Left ventricle myocardium superior (tissue), 1 donor: ENCODE measurements around the gene MTHFD2L. TPM values are rescaled to one million over a fixed set of nuclear protein-coding genes. Genes with fewer than 3 reads are reported as not detected.

Experiments
- total RNA-seq: library from RNA; stranded (reverse); fragmentation: NEBNext Ultra II Directional; extraction: Animal tissue kit (Norgen Biotek cat#: 25700); gene quantifications from one replicate; pipeline ENCODE4 v1.2.1, GENCODE V29; 2021
- donor health status: DM: no; HTN: yes; CAD: no; lungs with severe emphysema.

MTHFD2L gene
- total RNA-seq, 1 donor from 2014 or later, result 8.5 TPM

Other genes with a start within 250 kb of the MTHFD2L start
- not detected for gene PF4, start 176.1 kb upstream of the MTHFD2L start, total RNA-seq
- gene PPBP, start 169.9 kb upstream of the MTHFD2L start, total RNA-seq, result 0.74 TPM
- not detected for gene CXCL5, start 159.4 kb upstream of the MTHFD2L start, total RNA-seq
- gene CXCL3, start 119.4 kb upstream of the MTHFD2L start, total RNA-seq, result 1.3 TPM
- 12.0 TPM for gene CXCL2, start 58.9 kb upstream of the MTHFD2L start, total RNA-seq
- 3.0 TPM for gene EPGN, start 150.4 kb downstream of the MTHFD2L start, total RNA-seq
- gene EREG, start 207.0 kb downstream of the MTHFD2L start, total RNA-seq, result 3.2 TPM